Measurements from ENCODE around the gene C7orf57. TPM values are rescaled to one million over a fixed set of nuclear protein-coding genes. Genes with fewer than 3 reads are reported as not detected.

Gene C7orf57
- total RNA-seq, 1 donor from 2014 or later: not detected

GRCh38 chr7:48049850-48050249 is 14.5 kb downstream of the C7orf57 start:
- Mint-ChIP-seq H3K36me3 (ENCODE audit: low read depth) (no peaks in the 10 kb centered on the region), H3K9me3 (ENCODE audit: low read depth) (no peaks in the 10 kb centered on the region), H3K27ac (ENCODE audit: unreplicated experiment) (no peak overlapping the region), H3K4me1 (ENCODE audit: low read depth) (no peaks in the 10 kb centered on the region), H3K27me3 (ENCODE audit: low read depth) (peaks cover 1% of the 10 kb centered on the region), H3K4me3 (ENCODE audit: unreplicated experiment) (no peak overlapping the region)
- no peak for DNase-seq (ENCODE audit: low spot score)
- no peak for TF ChIP-seq CTCF (IDR thresholded peaks at IDR 0.05)

GRCh38 chr7:48052748-48053147 is 17.4 kb downstream of the C7orf57 start:
- no peak for DNase-seq (ENCODE audit: low spot score)
- peaks cover 11% of the 10 kb centered on the region for H3K9me3 Mint-ChIP-seq (ENCODE audit: low read depth)
- no peak overlapping the region for H3K27ac Mint-ChIP-seq (ENCODE audit: unreplicated experiment)
- H3K4me3 Mint-ChIP-seq (ENCODE audit: unreplicated experiment): no peak overlapping the region
- H3K36me3 Mint-ChIP-seq (ENCODE audit: low read depth): peaks cover 3% of the 10 kb centered on the region
- TF ChIP-seq CTCF (IDR thresholded peaks at IDR 0.05): no peak
- no peaks in the 10 kb centered on the region for H3K4me1 Mint-ChIP-seq (ENCODE audit: low read depth)
- H3K27me3 Mint-ChIP-seq (ENCODE audit: low read depth): no peaks in the 10 kb centered on the region

GRCh38 chr7:48053736-48054135 is 18.4 kb downstream of the C7orf57 start:
- no peaks in the 10 kb centered on the region for H3K27me3 Mint-ChIP-seq (ENCODE audit: low read depth)
- no peak for TF ChIP-seq CTCF (IDR thresholded peaks at IDR 0.05)
- H3K27ac Mint-ChIP-seq (ENCODE audit: unreplicated experiment): no peak overlapping the region
- H3K4me1 Mint-ChIP-seq (ENCODE audit: low read depth): no peaks in the 10 kb centered on the region
- no peak overlapping the region for H3K4me3 Mint-ChIP-seq (ENCODE audit: unreplicated experiment)
- no peak for DNase-seq (ENCODE audit: low spot score)
- H3K36me3 Mint-ChIP-seq (ENCODE audit: low read depth): peaks cover 6% of the 10 kb centered on the region
- peaks cover 18% of the 10 kb centered on the region for H3K9me3 Mint-ChIP-seq (ENCODE audit: low read depth)

- Mint-ChIP-seq H3K36me3 (ENCODE audit: low read depth) (peaks cover 11% of the 10 kb centered on the region), H3K4me1 (ENCODE audit: low read depth) (no peaks in the 10 kb centered on the region), H3K27me3 (ENCODE audit: low read depth) (no peaks in the 10 kb centered on the region), H3K27ac (ENCODE audit: unreplicated experiment) (no peak overlapping the region), H3K4me3 (ENCODE audit: unreplicated experiment) (no peak overlapping the region), H3K9me3 (ENCODE audit: low read depth) (peaks cover 28% of the 10 kb centered on the region)
- DNase-seq (ENCODE audit: low spot score): no peak
- TF ChIP-seq CTCF (IDR thresholded peaks at IDR 0.05): no peak
These were observed 23.6 kb downstream of the C7orf57 start for GRCh38 chr7:48058990-48059389.

- TF ChIP-seq CTCF (IDR thresholded peaks at IDR 0.05): no peak
- no peak for DNase-seq (ENCODE audit: low spot score)
- Mint-ChIP-seq H3K9me3 (ENCODE audit: low read depth) (peaks cover 34% of the 10 kb centered on the region), H3K27me3 (ENCODE audit: low read depth) (no peaks in the 10 kb centered on the region), H3K4me1 (ENCODE audit: low read depth) (no peaks in the 10 kb centered on the region), H3K4me3 (ENCODE audit: unreplicated experiment) (no peak overlapping the region), H3K36me3 (ENCODE audit: low read depth) (peaks cover 14% of the 10 kb centered on the region), H3K27ac (ENCODE audit: unreplicated experiment) (no peak overlapping the region)
These were observed 24.4 kb downstream of the C7orf57 start for GRCh38 chr7:48059706-48060105.
